ENCODE measurements around the gene FNDC10. TPM values are rescaled to one million over a fixed set of nuclear protein-coding genes. Genes with fewer than 3 reads are reported as not detected.

The FNDC10 gene
- total RNA-seq, 1 donor: 5.9 TPM

DNA sequence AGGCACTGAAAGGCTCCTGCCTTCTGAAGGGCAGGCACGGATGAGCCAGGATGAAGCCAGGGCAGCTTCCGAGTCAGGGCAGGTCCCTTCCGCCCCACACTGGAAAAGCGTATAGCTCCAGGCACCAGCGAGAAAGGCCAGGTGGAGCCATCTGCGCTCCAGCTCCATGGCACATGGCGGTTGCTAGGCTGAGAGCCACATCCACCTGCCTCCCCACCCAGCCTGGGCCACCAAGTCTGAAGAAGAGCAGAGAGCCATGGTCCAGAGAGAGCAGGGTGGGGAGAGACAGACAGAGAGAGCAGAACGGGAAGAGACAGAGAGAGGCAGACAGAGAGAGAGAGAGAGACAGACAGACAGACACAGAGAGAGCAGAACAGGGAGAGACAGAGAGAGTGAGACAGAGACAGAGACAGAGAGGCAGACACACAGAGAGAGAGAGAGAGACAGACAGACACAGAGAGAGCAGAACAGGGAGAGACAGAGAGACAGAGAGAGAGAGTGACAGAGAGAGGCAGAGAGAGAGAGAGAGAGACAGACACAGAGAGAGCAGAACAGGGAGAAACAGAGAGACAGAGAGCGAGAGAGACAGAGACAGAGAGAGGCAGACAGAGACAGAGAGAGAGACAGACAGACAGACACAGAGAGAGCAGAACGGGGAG lies 5.2 kb downstream of the FNDC10 start:
- TF ChIP-seq, protein P1, sequence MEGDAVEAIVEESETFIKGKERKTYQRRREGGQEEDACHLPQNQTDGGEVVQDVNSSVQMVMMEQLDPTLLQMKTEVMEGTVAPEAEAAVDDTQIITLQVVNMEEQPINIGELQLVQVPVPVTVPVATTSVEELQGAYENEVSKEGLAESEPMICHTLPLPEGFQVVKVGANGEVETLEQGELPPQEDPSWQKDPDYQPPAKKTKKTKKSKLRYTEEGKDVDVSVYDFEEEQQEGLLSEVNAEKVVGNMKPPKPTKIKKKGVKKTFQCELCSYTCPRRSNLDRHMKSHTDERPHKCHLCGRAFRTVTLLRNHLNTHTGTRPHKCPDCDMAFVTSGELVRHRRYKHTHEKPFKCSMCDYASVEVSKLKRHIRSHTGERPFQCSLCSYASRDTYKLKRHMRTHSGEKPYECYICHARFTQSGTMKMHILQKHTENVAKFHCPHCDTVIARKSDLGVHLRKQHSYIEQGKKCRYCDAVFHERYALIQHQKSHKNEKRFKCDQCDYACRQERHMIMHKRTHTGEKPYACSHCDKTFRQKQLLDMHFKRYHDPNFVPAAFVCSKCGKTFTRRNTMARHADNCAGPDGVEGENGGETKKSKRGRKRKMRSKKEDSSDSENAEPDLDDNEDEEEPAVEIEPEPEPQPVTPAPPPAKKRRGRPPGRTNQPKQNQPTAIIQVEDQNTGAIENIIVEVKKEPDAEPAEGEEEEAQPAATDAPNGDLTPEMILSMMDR (IDR thresholded peaks at IDR 0.05; ENCODE audit: insufficient read depth, low read length): no peak
- DNase-seq (ENCODE audit: low read depth): no peak
- H3K4me3 ChIP-seq (ENCODE audit: low read depth, low read length): no peak overlapping the region

- DNase-seq (ENCODE audit: low read depth): no peak
- TF ChIP-seq, protein P1 (IDR thresholded peaks at IDR 0.05; ENCODE audit: insufficient read depth, low read length): no peak
- H3K4me3 ChIP-seq (ENCODE audit: low read depth, low read length): no peak overlapping the region
Observed at GRCh38 chr1:1593834-1594601, 5.9 kb downstream of the FNDC10 start.

DNA sequence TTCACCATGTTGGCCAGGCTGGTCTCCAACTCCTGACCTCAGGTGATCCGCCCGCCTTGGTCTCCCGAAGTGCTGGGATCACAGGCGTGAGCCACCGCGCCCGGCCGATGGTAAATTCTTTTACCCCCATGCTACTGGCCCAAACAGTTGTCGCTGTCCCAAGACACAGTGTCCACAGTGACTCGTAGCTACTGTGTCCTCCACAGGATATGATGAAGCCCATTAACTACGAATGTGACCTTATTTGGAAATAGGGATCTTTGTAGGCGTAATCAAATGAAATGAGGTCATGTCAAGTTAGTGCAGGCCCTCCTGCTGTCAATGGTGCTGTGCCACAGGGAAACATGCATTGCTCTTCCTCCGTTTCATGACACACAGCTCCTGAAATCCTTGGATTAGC lies 8.5 kb downstream of the FNDC10 start:
- no peak overlapping the region for H3K4me3 ChIP-seq (ENCODE audit: low read depth, low read length)
- DNase-seq (ENCODE audit: low read depth): no peak
- TF ChIP-seq, protein P1 (IDR thresholded peaks at IDR 0.05; ENCODE audit: insufficient read depth, low read length): no peak

GRCh38 chr1:1583347-1584010 lies 16.5 kb downstream of the FNDC10 start:
- TF ChIP-seq, protein P1 (IDR thresholded peaks at IDR 0.05; ENCODE audit: insufficient read depth, low read length): no peak
- no peak for DNase-seq (ENCODE audit: low read depth)
- no peak overlapping the region for H3K4me3 ChIP-seq (ENCODE audit: low read depth, low read length)

GRCh38 chr1:1582585-1583346 lies 17.2 kb downstream of the FNDC10 start:
- no peak for DNase-seq (ENCODE audit: low read depth)
- TF ChIP-seq, protein P1 (IDR thresholded peaks at IDR 0.05; ENCODE audit: insufficient read depth, low read length): no peak
- H3K4me3 ChIP-seq (ENCODE audit: low read depth, low read length): no peak overlapping the region

DNA sequence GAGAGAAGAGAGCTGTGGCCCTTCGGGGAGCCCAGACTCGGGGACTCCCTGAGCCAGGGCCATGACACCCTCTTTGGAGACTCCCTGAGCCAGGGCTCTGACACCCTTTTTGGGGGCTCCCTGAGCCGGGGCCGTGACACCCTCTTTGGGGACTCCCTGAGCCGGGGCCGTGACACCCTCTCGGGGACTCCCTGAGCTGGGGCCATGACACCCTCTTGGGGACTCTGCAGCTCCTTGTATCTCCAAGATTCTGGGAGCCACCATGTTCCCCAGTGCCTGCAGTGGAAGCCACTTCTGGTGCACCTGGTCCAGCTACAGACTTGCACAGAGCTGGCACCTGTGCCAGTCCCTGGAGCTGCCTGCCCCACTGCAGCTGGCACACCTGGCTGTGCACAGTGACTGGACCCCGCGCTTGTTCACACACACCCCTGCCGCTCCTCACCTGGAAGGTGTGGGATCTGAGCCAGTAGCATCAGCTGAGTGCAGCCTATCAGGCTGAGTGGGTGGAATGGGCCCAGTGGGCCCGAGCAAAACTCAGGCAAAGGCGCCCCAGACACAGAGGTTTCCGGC lies 21.5 kb downstream of the FNDC10 start:
- TF ChIP-seq, protein P1 (IDR thresholded peaks at IDR 0.05; ENCODE audit: insufficient read depth, low read length): no peak
- no peak for DNase-seq (ENCODE audit: low read depth)
- H3K4me3 ChIP-seq (ENCODE audit: low read depth, low read length): no peak overlapping the region
